Testis (tissue), 3 donors: ENCODE measurements around the gene DNAJB8. TPM values are rescaled to one million over a fixed set of nuclear protein-coding genes. Genes with fewer than 3 reads are reported as not detected.

ENCODE experiments used
- DNase-seq: peaks from one replicate; pipeline ENCODE4 v3.0.0-alpha.2; 2019
- H3K27ac ChIP-seq, 2 donors: fragments of 200-600 bp; sonication (generic); one replicate each; pipeline ENCODE4 v1.5.1; 2019
- H3K27me3 ChIP-seq: fragments of 200-600 bp; sonication (generic); one replicate; pipeline ENCODE4 v1.5.1; 2019
- H3K36me3 ChIP-seq: fragments of 200-600 bp; sonication (generic); one replicate; pipeline ENCODE4 v1.5.1; 2017; ENCODE audit warnings: low read depth; ENCODE audit errors: missing control alignments
- H3K4me1 ChIP-seq: fragments of 200-600 bp; sonication (generic); one replicate; pipeline ENCODE4 v1.5.1; 2019
- H3K4me3 ChIP-seq, 2 donors: fragments of 200-600 bp; sonication (generic); one replicate each; pipeline ENCODE4 v1.5.1; 2017 to 2019
- H3K9me3 ChIP-seq: fragments of 200-600 bp; sonication (generic); one replicate; pipeline ENCODE4 v1.5.1; 2017
- CTCF ChIP-seq, 3 experiments: fragments of 450-650 bp in 2 of 3; fragments of 200-600 bp in 1 of 3; sonication (generic) in 1 of 3; IDR thresholded peaks; one replicate each; pipeline ENCODE4 v1.5.1; 2016 to 2019; ENCODE audit warnings: antibody characterized with exemption in 3 of 3, mild to moderate bottlenecking in 2 of 3, moderate library complexity in 1 of 3
- POLR2A ChIP-seq: fragments of 450-650 bp; IDR thresholded peaks from one replicate; pipeline ENCODE4 v1.6.1; 2017; ENCODE audit warnings: antibody characterized with exemption, mild to moderate bottlenecking, moderate library complexity
- WGBS, 2 donors: methylation state at CpG; one replicate each; pipeline ENCODE4 v1.1.5; 2018; 5-methylcytosine and 5-hydroxymethylcytosine counted together
- intact Hi-C: fragments of 100-400 bp; cut with DNase I; formaldehyde crosslinking; loops from one replicate; pipeline ENCODE4 v1.15.1; 2023; ENCODE audit warnings: low total_unique reads
- polyA plus RNA-seq: library from polyadenylated mRNA; stranded (reverse); fragments of 350-450 nt; fragmentation: Illumina TruSeq; extraction: RNeasy Lipid Tissue Mini Kit (QIAGEN cat#74804); gene quantifications from one replicate; pipeline ENCODE4 v1.2.3, GENCODE V29; 2014; ENCODE audit warnings: low read depth, low replicate concordance; ENCODE audit not compliant: insufficient read depth
- total RNA-seq, 2 donors: library from RNA; depleted of rRNA; stranded (reverse); fragments of >200 nt; gene quantifications; one replicate each; pipeline ENCODE4 v1.2.3, GENCODE V29; 2016

The DNAJB8 gene
- total and polyA plus RNA-seq, 3 donors from 2014 or later, result 18.3 to 75.0 (median 46.0) TPM

DNA sequence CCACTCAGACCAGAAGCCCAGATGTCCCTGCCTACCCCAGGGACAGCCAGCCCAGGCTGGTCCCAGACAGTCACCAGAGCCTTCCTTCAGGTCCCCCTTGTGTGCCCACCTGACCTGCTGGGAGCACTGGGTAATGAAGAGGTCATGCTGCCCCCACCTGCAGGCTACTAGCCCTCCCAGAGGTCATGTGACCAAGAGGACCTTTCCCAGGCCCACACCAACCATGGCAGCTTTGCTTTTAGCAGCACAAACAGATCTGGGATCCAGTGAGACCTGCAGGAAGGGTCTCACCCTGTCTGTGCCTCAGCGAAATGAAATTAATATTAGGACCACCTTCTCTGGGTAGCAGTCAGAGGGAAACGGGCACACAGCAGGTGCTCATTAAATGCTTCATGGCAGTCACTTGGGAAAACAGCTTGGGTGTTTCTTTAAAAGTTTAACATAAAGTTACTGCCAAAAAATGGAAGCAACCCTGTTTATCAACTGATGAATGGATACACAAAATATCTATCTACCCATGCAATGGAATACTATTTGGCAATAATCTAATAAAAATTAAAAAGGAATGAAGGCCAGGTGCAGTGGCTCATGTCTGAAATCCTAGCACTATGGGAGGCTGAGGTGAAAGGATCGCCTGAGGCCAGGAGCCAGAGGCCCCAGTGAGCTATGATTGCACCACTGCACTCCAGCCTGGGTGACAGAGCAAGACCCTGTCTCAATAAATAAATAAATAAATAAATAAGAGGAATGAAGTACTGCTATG, 43.7 kb downstream of the DNAJB8 start:
- TF ChIP-seq POLR2A, result no peak
- no peak for TF ChIP-seq CTCF (IDR thresholded peaks at IDR 0.05)
- Histone ChIP-seq H3K4me3 (no peak overlapping the region), H3K36me3 (no peaks in the 10 kb centered on the region), H3K27ac (no peak overlapping the region), H3K9me3 (no peaks in the 10 kb centered on the region), H3K27me3 (no peaks in the 10 kb centered on the region), H3K4me1 (no peaks in the 10 kb centered on the region)
- no peak for DNase-seq
- 93 to 95% methylated on average over 3 of the region's 3 CpGs for WGBS, 2 donors
- intact Hi-C loops, result loop anchor here (10.0 kb wide), 2 partner anchors 182 to 248 kb away; no protein-coding TSS in a partner anchor

DNA sequence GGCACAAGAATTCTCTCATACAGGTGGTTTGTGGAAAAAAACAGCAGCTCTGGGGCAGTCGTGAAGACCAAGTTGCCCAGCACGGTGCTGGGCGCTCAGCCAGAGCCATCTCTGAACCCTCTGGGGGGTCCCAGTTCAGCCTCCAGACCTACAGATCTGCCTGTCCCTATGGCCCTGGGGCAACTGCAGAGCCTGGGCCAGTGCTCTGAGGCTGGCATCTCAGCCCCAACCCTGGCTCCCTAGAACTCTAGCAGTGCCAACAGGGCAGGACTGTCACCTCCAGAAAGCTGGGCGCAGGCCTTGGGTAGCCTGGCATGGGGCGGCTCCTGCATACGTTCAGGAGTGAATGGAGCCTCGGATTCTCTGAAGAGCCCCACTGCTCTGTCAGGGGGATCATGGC, 44.7 kb downstream of the DNAJB8 start:
- WGBS, 2 donors, result 83 to 91% methylated on average over 7 of the region's 7 CpGs
- TF ChIP-seq POLR2A (no peak), CTCF (IDR thresholded peaks at IDR 0.05) (no peak)

GRCh38 chr3:128421439-128421836, 45.3 kb downstream of the DNAJB8 start:
- Histone ChIP-seq H3K9me3 (no peaks in the 10 kb centered on the region), H3K4me3 (no peak overlapping the region), H3K4me1 (no peaks in the 10 kb centered on the region), H3K27me3 (no peaks in the 10 kb centered on the region), H3K27ac (no peak overlapping the region), H3K36me3 (no peaks in the 10 kb centered on the region)
- 80 to 97% methylated on average over 5 to 11 of the region's 11 CpGs for WGBS, 2 donors
- TF ChIP-seq CTCF (IDR thresholded peaks at IDR 0.05) (no peak), POLR2A (no peak)
- no peak for DNase-seq
- intact Hi-C loops, result loop anchor here (10.0 kb wide), 2 partner anchors 183 to 247 kb away; no protein-coding TSS in a partner anchor

More for the DNA sequence above, 44.7 kb downstream of the DNAJB8 start:
- Histone ChIP-seq H3K4me1 (no peaks in the 10 kb centered on the region), H3K9me3 (no peaks in the 10 kb centered on the region), H3K4me3 (no peak overlapping the region), H3K36me3 (no peaks in the 10 kb centered on the region), H3K27ac (no peak overlapping the region), H3K27me3 (no peaks in the 10 kb centered on the region)
- intact Hi-C loops, result loop anchor here (10.0 kb wide), 2 partner anchors 183 to 247 kb away; no protein-coding TSS in a partner anchor
- no peak for DNase-seq

DNA sequence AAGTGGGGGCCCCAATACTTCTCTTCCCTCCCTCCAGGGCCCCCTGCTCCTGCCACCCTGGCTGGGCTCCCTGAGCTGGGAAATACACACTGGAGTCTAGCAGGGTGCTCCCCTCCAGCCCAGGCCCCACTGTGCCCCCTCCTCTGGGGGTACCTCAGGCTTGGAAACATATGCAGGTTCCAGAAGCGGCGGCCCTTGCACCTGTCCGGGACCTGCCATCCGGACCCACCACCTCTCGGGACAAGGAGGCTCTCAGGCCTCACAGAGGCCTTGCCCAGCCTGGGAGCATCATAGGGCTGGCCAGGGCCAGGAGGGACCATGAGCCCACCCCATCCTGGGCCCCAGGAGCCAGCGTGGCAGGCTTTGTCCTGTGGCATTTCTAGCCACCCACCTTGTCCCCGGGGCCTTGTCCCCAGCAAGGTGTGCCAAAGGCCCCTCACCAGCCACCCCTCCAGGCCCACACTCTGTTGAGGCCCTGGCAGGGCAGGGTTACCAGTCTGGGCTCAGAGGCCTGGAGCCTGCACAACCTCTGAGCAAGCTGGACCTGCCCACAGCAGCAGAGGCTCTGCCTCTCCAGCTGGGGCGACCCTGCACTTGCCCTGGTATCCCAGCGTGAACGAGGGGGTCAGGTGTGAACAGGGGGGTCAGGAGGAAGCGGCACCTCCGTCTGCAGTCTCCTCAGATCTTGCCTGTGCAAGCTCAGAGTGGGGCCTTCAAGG, 45.8 kb downstream of the DNAJB8 start:
- no peak overlapping the region for H3K4me3 ChIP-seq
- no peak for TF ChIP-seq CTCF (IDR thresholded peaks at IDR 0.05)
- TF ChIP-seq POLR2A, result no peak
- H3K27ac ChIP-seq, result no peak overlapping the region
- no peaks in the 10 kb centered on the region for H3K4me1 ChIP-seq
- DNase-seq, result no peak
- H3K9me3 ChIP-seq, result no peaks in the 10 kb centered on the region
- 94% methylated on average over 9 to 10 of the region's 12 CpGs for WGBS, 2 donors
- intact Hi-C loops, result loop anchor here (10.0 kb wide), 2 partner anchors 184 to 246 kb away; no protein-coding TSS in a partner anchor
- no peaks in the 10 kb centered on the region for H3K36me3 ChIP-seq
- no peaks in the 10 kb centered on the region for H3K27me3 ChIP-seq
